GM18499 (cell line): ENCODE measurements around the gene PYGO2.
"Not testable (repeated sequence)": the region's sequence is repeated elsewhere in the genome, so short reads cannot be mapped to it uniquely, and the experiment has no call there.

Experiments
- ATAC-seq: cut with Tn5 transposase; IDR thresholded peaks from one replicate; pipeline ENCODE4 v1.9.1; 2021; ENCODE audit warnings: moderate number of reproducible peaks; ENCODE audit not compliant: insufficient read depth, unreplicated experiment

PYGO2 gene

GRCh38 chr1:154983776-154984466 is 22.3 kb upstream of the PYGO2 start:
- no peak for ATAC-seq

GRCh38 chr1:154982897-154983648 is 21.5 kb upstream of the PYGO2 start, which contains the start of gene FLAD1:
Gene FLAD1, plus strand, starts transcription at chr1:154983344. Its CDS starts 351 bp downstream, at chr1:154983695.
- peak; percentile 93 for ATAC-seq

GRCh38 chr1:154982341-154982740 is 20.8 kb upstream of the PYGO2 start:
- ATAC-seq, result no peak

- ATAC-seq, result no peak
Measured at GRCh38 chr1:154978360-154978759, 16.8 kb upstream of the PYGO2 start.

GRCh38 chr1:154977762-154978161 is 16.2 kb upstream of the PYGO2 start:
- not testable (repeated sequence) for ATAC-seq

GRCh38 chr1:154975409-154976059 is 14.0 kb upstream of the PYGO2 start:
- ATAC-seq, result no peak

- ATAC-seq, result peak; percentile 23
Measured at GRCh38 chr1:154974808-154975408, 13.3 kb upstream of the PYGO2 start.

GRCh38 chr1:154974102-154974807 is 12.7 kb upstream of the PYGO2 start, which contains the start of gene CKS1B:
Gene CKS1B, plus strand, starts transcription at chr1:154974681. Its CDS starts 65 bp downstream, at chr1:154974746.
- ATAC-seq, result peak; percentile 72

- no peak for ATAC-seq
Measured at GRCh38 chr1:154973344-154974101, 11.9 kb upstream of the PYGO2 start.

- ATAC-seq, result no peak
Measured at GRCh38 chr1:154972517-154973343, 11.1 kb upstream of the PYGO2 start.

- ATAC-seq, result no peak
Measured at GRCh38 chr1:154972213-154972516, 10.6 kb upstream of the PYGO2 start.

- no peak for ATAC-seq
Measured at GRCh38 chr1:154971341-154971998, 9.9 kb upstream of the PYGO2 start.

- no peak for ATAC-seq
Measured at GRCh38 chr1:154970631-154971340, 9.2 kb upstream of the PYGO2 start, which contains the start of gene SHC1. Gene SHC1, minus strand, starts transcription at chr1:154970747. Its CDS starts 221 bp downstream, at chr1:154970526.

GRCh38 chr1:154969860-154970452 is 8.4 kb upstream of the PYGO2 start:
- no peak for ATAC-seq

GRCh38 chr1:154969246-154969645 is 7.7 kb upstream of the PYGO2 start:
- ATAC-seq, result no peak

- no peak for ATAC-seq
Measured at GRCh38 chr1:154968731-154969130, 7.1 kb upstream of the PYGO2 start.

GRCh38 chr1:154967331-154967950 is 5.9 kb upstream of the PYGO2 start:
- ATAC-seq, result no peak
